Activated CD8-positive, alpha-beta memory T cell treated with anti-CD3 and anti-CD28 coated beads for 36 hours (primary cell): ENCODE data around the gene MFSD11. TPM values are rescaled to one million over a fixed set of nuclear protein-coding genes. Genes with fewer than 3 reads are reported as not detected.
"Not testable (repeated sequence)": the region's sequence is repeated elsewhere in the genome, so short reads cannot be mapped to it uniquely, and the experiment has no call there.

Source experiments
- CTCF ChIA-PET: fragments of 350-600 bp; sonication (Branson Sonifier 250); formaldehyde crosslinking; loops from one replicate; lab custom pipeline; 2021; ENCODE audit warnings: antibody characterized with exemption; lab: Charles Lee
- POLR2A ChIA-PET: fragments of 350-600 bp; sonication (Branson Sonifier 250); formaldehyde crosslinking; loops from one replicate; lab custom pipeline; 2021; ENCODE audit warnings: antibody characterized with exemption; lab: Charles Lee
- total RNA-seq, 2 experiments: library from RNA; stranded (reverse); gene quantifications; one replicate each; pipeline ENCODE4 v1.2.3, GENCODE V29; 2021

Gene MFSD11
- total RNA-seq, 2 experiments from 2014 or later: 17.3 to 19.8 TPM

- POLR2A ChIA-PET: no interaction called here
- CTCF ChIA-PET: interaction anchor here (0.6 kb wide), 1 partner anchor 454 kb away, joined by 3 read pairs; no protein-coding TSS in a partner anchor
Observed at GRCh38 chr17:76757256-76757655, 19.3 kb downstream of the MFSD11 start.

- ChIA-PET CTCF (interaction anchor here (0.7 kb wide), 3 partner anchors 11 to 42 kb away, joined by 3 to 4 read pairs (median 4); no protein-coding TSS in a partner anchor), POLR2A (interaction anchor here (0.6 to 0.7 kb wide), 2 partner anchors 22 to 330 kb away, joined by 3 read pairs; no protein-coding TSS in a partner anchor)
Observed at GRCh38 chr17:76758570-76758969, 20.7 kb downstream of the MFSD11 start.

GRCh38 chr17:76772842-76773525, 35.1 kb downstream of the MFSD11 start:
- ChIA-PET CTCF (interaction anchor here (1.1 to 1.2 kb wide), 2 partner anchors 20 to 35 kb away, joined by 3 read pairs; partner anchors contain the start of gene MFSD11), POLR2A (interaction anchor here (0.9 kb wide), 1 partner anchor 55 kb away, joined by 3 read pairs; no protein-coding TSS in a partner anchor)

GRCh38 chr17:76775021-76775600, 37.2 kb downstream of the MFSD11 start:
- CTCF ChIA-PET: no interaction called here
- POLR2A ChIA-PET: no interaction called here

GRCh38 chr17:76781056-76781982, 43.4 kb downstream of the MFSD11 start:
- CTCF ChIA-PET: interaction anchor here (0.6 kb wide), 2 partner anchors 35 to 458 kb away, joined by 3 read pairs; no protein-coding TSS in a partner anchor
- POLR2A ChIA-PET: no interaction called here

- ChIA-PET POLR2A (no interaction called here), CTCF (no interaction called here)
Observed at GRCh38 chr17:76783146-76783545, 45.2 kb downstream of the MFSD11 start.

GRCh38 chr17:76784926-76785325, 47.0 kb downstream of the MFSD11 start:
- ChIA-PET CTCF (no interaction called here), POLR2A (no interaction called here)

GRCh38 chr17:76787866-76788265, 49.9 kb downstream of the MFSD11 start:
- CTCF ChIA-PET: not testable (repeated sequence)

GRCh38 chr17:76789235-76789788, 51.4 kb downstream of the MFSD11 start:
- ChIA-PET POLR2A (no interaction called here), CTCF (no interaction called here)

More at GRCh38 chr17:76787866-76788265, 49.9 kb downstream of the MFSD11 start:
- POLR2A ChIA-PET: not testable (repeated sequence)

- ChIA-PET POLR2A (no interaction called here), CTCF (no interaction called here)
Observed at GRCh38 chr17:76791053-76791980, 53.4 kb downstream of the MFSD11 start.

- POLR2A ChIA-PET: no interaction called here
- CTCF ChIA-PET: no interaction called here
Observed at GRCh38 chr17:76792348-76792747, 54.4 kb downstream of the MFSD11 start.

- CTCF ChIA-PET: no interaction called here
Observed at GRCh38 chr17:76793775-76794174, 55.9 kb downstream of the MFSD11 start.

GRCh38 chr17:76796081-76796480, 58.2 kb downstream of the MFSD11 start:
- CTCF ChIA-PET: no interaction called here
- POLR2A ChIA-PET: no interaction called here

More at GRCh38 chr17:76793775-76794174, 55.9 kb downstream of the MFSD11 start:
- POLR2A ChIA-PET: no interaction called here

GRCh38 chr17:76797241-76797840, 59.4 kb downstream of the MFSD11 start:
- POLR2A ChIA-PET: no interaction called here
- CTCF ChIA-PET: no interaction called here

- POLR2A ChIA-PET: interaction anchor here (0.6 kb wide), 1 partner anchor 52 kb away, joined by 9 read pairs; no protein-coding TSS in a partner anchor
- CTCF ChIA-PET: interaction anchor here (0.6 kb wide), 2 partner anchors 16 to 217 kb away, joined by 3 read pairs; no protein-coding TSS in a partner anchor
Observed at GRCh38 chr17:76801706-76802105, 63.8 kb downstream of the MFSD11 start.

- POLR2A ChIA-PET: no interaction called here
- CTCF ChIA-PET: no interaction called here
Observed at GRCh38 chr17:76805319-76805718, 67.4 kb downstream of the MFSD11 start.

- CTCF ChIA-PET: not testable (repeated sequence)
Observed at GRCh38 chr17:76806151-76806550, 68.2 kb downstream of the MFSD11 start.

GRCh38 chr17:76806767-76807166, 68.8 kb downstream of the MFSD11 start:
- CTCF ChIA-PET: not testable (repeated sequence)
- POLR2A ChIA-PET: interaction anchor here (0.6 kb wide), 1 partner anchor 10 kb away, joined by 4 read pairs; no protein-coding TSS in a partner anchor

More at GRCh38 chr17:76806151-76806550, 68.2 kb downstream of the MFSD11 start:
- POLR2A ChIA-PET: not testable (repeated sequence)
